K562 (cell line): ENCODE data around the gene RCE1. TPM values are rescaled to one million over a fixed set of nuclear protein-coding genes. Genes with fewer than 3 reads are reported as not detected.

Source experiments
- BHLHE40 ChIP-seq: IDR thresholded peaks from 2 replicates; pipeline ENCODE4 v1.6.1; 2011; ENCODE audit warnings: low read length, improper control_type of control experiment
- ETV5 ChIP-seq: sonication (generic); formaldehyde crosslinking; IDR thresholded peaks from 2 replicates; pipeline ENCODE4 v1.4.0; 2020; ENCODE audit warnings: low read depth, mild to moderate bottlenecking, missing genetic modification reagents
- FOXM1 ChIP-seq, 2 experiments: fragments of 450-650 bp in 1 of 2; sonication (generic) in 1 of 2; formaldehyde crosslinking in 1 of 2; IDR thresholded peaks; 2 replicates each; pipeline versions ENCODE4 v1.6.1 to v1.9.0; 2017 to 2022; ENCODE audit warnings: low read depth in 2 of 2, mild to moderate bottlenecking in 2 of 2, missing genetic modification reagents in 1 of 2, moderate library complexity in 1 of 2
- HDAC1 ChIP-seq, 2 experiments: fragments of 450-650 bp; IDR thresholded peaks; 2 replicates each; pipeline ENCODE4 v1.6.1; 2016 to 2017; ENCODE audit warnings: inconsistent platforms in 1 of 2, mild to moderate bottlenecking in 1 of 2, moderate library complexity in 1 of 2
- HMG20B ChIP-seq: fragments of 250-450 bp; sonication (Bioruptor Pico); IDR thresholded peaks from 2 replicates; pipeline ENCODE4 v1.5.0; 2021; ENCODE audit warnings: mild to moderate bottlenecking
- KDM2B ChIP-seq: fragments of 250-450 bp; sonication (Bioruptor Pico); IDR thresholded peaks from 2 replicates; pipeline ENCODE4 v1.8.0; 2021; ENCODE audit warnings: mild to moderate bottlenecking, moderate library complexity
- KLF1 ChIP-seq: fragments of 450-650 bp; IDR thresholded peaks from 2 replicates; pipeline ENCODE4 v1.6.1; 2016; ENCODE audit warnings: missing genetic modification characterization, missing compliant biosample characterization
- MCM3 ChIP-seq: fragments of 450-650 bp; IDR thresholded peaks from 2 replicates; pipeline ENCODE4 v1.6.1; 2016
- PHB2 ChIP-seq: fragments of 450-650 bp; IDR thresholded peaks from 2 replicates; pipeline ENCODE4 v1.6.1; 2017; ENCODE audit warnings: low read depth
- RBFOX2 ChIP-seq: fragments of 200-400 bp; formaldehyde crosslinking; IDR thresholded peaks from 2 replicates; pipeline ENCODE4 v1.6.1; 2017; ENCODE audit warnings: low read depth, mild to moderate bottlenecking, low read length, moderate library complexity
- SAFB ChIP-seq: fragments of 200-400 bp; formaldehyde crosslinking; IDR thresholded peaks from 2 replicates; pipeline ENCODE4 v1.6.1; 2017; ENCODE audit warnings: low read depth, low read length, borderline replicate concordance
- SIN3A ChIP-seq, 2 experiments: fragments of 150-350 bp in 1 of 2; IDR thresholded peaks; 2 replicates each; pipeline ENCODE4 v1.6.1; 2011 to 2016; ENCODE audit warnings: borderline replicate concordance in 2 of 2, low read depth in 2 of 2, low read length in 2 of 2, mild to moderate bottlenecking in 2 of 2, moderate library complexity in 2 of 2; ENCODE audit not compliant: control insufficient read depth in 1 of 2
- SMAD4 ChIP-seq: fragments of 250-450 bp; sonication (Bioruptor Pico); conservative IDR thresholded peaks from 2 replicates; pipeline ENCODE4 v1.8.0; 2021; ENCODE audit warnings: inconsistent platforms, mild to moderate bottlenecking, moderate library complexity
- ZBTB1 ChIP-seq: sonication (generic); formaldehyde crosslinking; IDR thresholded peaks from 2 replicates; pipeline ENCODE4 v1.8.1; 2023; ENCODE audit warnings: missing genetic modification reagents, low read depth, mild to moderate bottlenecking, borderline replicate concordance
- ZNF263 ChIP-seq: sonication (generic); formaldehyde crosslinking; IDR thresholded peaks from 2 replicates; pipeline ENCODE4 v1.8.0; 2022; ENCODE audit warnings: mild to moderate bottlenecking, missing genetic modification reagents, borderline replicate concordance
- polyA plus RNA-seq, 8 experiments: library from polyadenylated mRNA; depleted of rRNA in 4 of 8; stranded (reverse) in 5 of 8; unstranded in 3 of 8; fragments of >200 nt; fragmentation: Nextera tagmentation in 2 of 8; fragmentation: Illumina TruSeq in 1 of 8; extraction: Ambion mirVana in 2 of 8; extraction: Trizol in 1 of 8; gene quantifications; 2 replicates each; pipeline versions ENCODE4 v1.2.1 to v1.2.3, GENCODE V29; 2011 to 2014; ENCODE audit warnings: inconsistent platforms in 1 of 8, missing spikeins in 1 of 8
- total RNA-seq, 7 experiments: library from RNA; depleted of rRNA in 6 of 7; stranded (reverse); fragments of >200 nt in 6 of 7; fragmentation: Illumina TruSeq in 2 of 7; extraction: Trizol in 2 of 7; gene quantifications; 2 replicates each; pipeline versions ENCODE4 v1.2.1 to v1.2.3, GENCODE V29; 2011 to 2021; ENCODE audit warnings: low replicate concordance in 1 of 7
- TF ChIP-seq, protein P1 (sequence below): fragments of 200-800 bp; sonication (Bioruptor generic); IDR thresholded peaks from 2 replicates; pipeline ENCODE4 v1.6.1; 2017; ENCODE audit warnings: missing genetic modification characterization, missing compliant biosample characterization
- TF ChIP-seq, protein P2 (sequence below), 3 experiments: fragments of 200-800 bp in 1 of 3; sonication (Bioruptor generic) in 1 of 3; sonication (generic) in 1 of 3; formaldehyde crosslinking in 1 of 3; IDR thresholded peaks; 2 replicates each; pipeline versions ENCODE4 v1.6.1 to v1.8.0; 2016 to 2022; ENCODE audit warnings: mild to moderate bottlenecking in 2 of 3, missing compliant biosample characterization in 2 of 3, missing genetic modification characterization in 2 of 3, missing genetic modification reagents in 1 of 3
- TF ChIP-seq, protein P3 (sequence below): conservative IDR thresholded peaks from 2 replicates; pipeline ENCODE4 v1.6.1; 2011; ENCODE audit warnings: low read depth, mild to moderate bottlenecking, low read length; ENCODE audit not compliant: control insufficient read depth
- TF ChIP-seq, protein P4 (sequence below), 2 experiments: IDR thresholded peaks; 2 replicates each; pipeline ENCODE4 v1.6.1; 2011; ENCODE audit warnings: borderline replicate concordance in 1 of 2, control low read depth in 1 of 2, low read depth in 1 of 2, low read length in 1 of 2, mild to moderate bottlenecking in 1 of 2, mixed read lengths in 1 of 2, moderate library complexity in 1 of 2; ENCODE audit not compliant: insufficient read depth in 1 of 2, insufficient read length in 1 of 2, poor library complexity in 1 of 2, severe bottlenecking in 1 of 2; ENCODE audit errors: extremely low read depth in 1 of 2

The RCE1 gene
- total and polyA plus RNA-seq, 9 of the 15 experiments (the other 6 are each of a cell fraction or from before 2014, with no cell fraction given), result 0.75 to 41.5 (median 15.1) TPM

DNA sequence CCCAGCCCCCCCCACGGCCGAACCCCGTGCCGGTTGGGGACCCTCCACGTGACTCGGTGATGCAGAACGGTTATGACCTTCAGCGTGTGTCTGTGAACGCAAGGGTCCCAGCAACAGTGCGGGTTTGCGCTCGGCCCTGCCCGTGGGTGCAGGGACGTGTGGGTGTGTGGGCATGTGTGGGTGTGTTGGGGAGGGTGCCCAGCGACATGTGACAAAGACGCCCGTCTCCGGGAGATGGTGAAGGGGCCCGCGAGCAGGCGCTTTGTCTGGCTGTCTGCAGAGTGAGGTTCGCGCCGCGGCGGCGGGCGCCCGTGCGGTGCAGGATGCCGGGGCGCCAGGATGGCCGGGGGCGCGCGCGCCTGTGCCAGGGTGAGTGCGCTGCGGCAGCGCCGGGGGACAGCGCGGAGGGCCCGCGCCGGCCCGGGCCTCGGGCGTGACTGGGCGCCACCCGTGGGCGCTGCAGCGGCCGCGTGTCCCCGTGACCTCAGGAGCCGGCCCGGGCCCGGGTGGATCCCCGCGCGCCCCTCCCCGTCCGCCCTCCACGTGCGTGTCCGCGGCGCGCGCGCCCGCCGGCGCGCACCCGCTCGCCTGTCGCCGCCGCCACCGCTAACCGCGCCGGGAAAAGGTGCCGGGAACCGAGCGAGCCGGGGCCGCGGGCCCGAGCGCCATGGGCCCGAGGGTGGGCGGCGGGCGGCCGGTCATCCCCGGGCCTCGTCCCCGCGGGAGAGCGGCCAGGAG, 13.4 kb downstream of the RCE1 start, which contains the start of gene LRFN4 (continued):
- TF ChIP-seq FOXM1 (IDR thresholded peaks at IDR 0.05; ENCODE audit: low read depth) (no peak), FOXM1 (CRISPR knock-in tag; IDR thresholded peaks at IDR 0.05; ENCODE audit: low read depth) (0 out of 2 replicates have a peak, but pooled peaks have one; percentile 18), SIN3A (IDR thresholded peaks at IDR 0.05; ENCODE audit: borderline replicate concordance in 2 of 2, control insufficient read depth in 1 of 2, low read depth in 2 of 2, low read length in 2 of 2) (peak in 1 of 2 experiments; percentile 49; a peak in 1 of 4 replicates), KDM2B (CRISPR knock-in tag) (0 out of 2 replicates have a peak, but pooled peaks have one; percentile 56), SAFB (0 out of 2 replicates have a peak, but pooled peaks have one; percentile 31), MCM3 (no peak), BHLHE40 (peak; percentile 55), SMAD4 (CRISPR knock-in tag) (peak; percentile 80; the same call in 1 of the 2 replicates), HMG20B (no peak), ETV5 (0 out of 2 replicates have a peak, but pooled peaks have one; percentile 6), HDAC1 (IDR thresholded peaks at IDR 0.05) (peak in 1 of 2 experiments; percentile 80; a peak in 2 of 4 replicates), PHB2 (no peak), ZNF263 (CRISPR knock-in tag) (0 out of 2 replicates have a peak, but pooled peaks have one; percentile 8), RBFOX2 (peak; percentile 16), KLF1 (0 out of 2 replicates have a peak, but pooled peaks have one; percentile 46), ZBTB1 (CRISPR knock-in tag) (0 out of 2 replicates have a peak, but pooled peaks have one; percentile 46)
- TF ChIP-seq, protein P1, sequence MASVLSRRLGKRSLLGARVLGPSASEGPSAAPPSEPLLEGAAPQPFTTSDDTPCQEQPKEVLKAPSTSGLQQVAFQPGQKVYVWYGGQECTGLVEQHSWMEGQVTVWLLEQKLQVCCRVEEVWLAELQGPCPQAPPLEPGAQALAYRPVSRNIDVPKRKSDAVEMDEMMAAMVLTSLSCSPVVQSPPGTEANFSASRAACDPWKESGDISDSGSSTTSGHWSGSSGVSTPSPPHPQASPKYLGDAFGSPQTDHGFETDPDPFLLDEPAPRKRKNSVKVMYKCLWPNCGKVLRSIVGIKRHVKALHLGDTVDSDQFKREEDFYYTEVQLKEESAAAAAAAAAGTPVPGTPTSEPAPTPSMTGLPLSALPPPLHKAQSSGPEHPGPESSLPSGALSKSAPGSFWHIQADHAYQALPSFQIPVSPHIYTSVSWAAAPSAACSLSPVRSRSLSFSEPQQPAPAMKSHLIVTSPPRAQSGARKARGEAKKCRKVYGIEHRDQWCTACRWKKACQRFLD (CRISPR knock-in tag), result peak; percentile 71
- TF ChIP-seq, protein P2, sequence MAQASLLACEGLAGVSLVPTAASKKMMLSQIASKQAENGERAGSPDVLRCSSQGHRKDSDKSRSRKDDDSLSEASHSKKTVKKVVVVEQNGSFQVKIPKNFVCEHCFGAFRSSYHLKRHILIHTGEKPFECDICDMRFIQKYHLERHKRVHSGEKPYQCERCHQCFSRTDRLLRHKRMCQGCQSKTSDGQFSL (CRISPR knock-in tag; IDR thresholded peaks at IDR 0.05), result peak; percentile 99
- TF ChIP-seq, protein P2 (tag; IDR thresholded peaks at IDR 0.05), result peak in 1 of 2 experiments; percentile 91; a peak in 2 of 4 replicates
- TF ChIP-seq, protein P3, sequence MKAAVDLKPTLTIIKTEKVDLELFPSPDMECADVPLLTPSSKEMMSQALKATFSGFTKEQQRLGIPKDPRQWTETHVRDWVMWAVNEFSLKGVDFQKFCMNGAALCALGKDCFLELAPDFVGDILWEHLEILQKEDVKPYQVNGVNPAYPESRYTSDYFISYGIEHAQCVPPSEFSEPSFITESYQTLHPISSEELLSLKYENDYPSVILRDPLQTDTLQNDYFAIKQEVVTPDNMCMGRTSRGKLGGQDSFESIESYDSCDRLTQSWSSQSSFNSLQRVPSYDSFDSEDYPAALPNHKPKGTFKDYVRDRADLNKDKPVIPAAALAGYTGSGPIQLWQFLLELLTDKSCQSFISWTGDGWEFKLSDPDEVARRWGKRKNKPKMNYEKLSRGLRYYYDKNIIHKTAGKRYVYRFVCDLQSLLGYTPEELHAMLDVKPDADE, result 0 out of 2 replicates have a peak, but pooled peaks have one; percentile 30
- TF ChIP-seq, protein P4, sequence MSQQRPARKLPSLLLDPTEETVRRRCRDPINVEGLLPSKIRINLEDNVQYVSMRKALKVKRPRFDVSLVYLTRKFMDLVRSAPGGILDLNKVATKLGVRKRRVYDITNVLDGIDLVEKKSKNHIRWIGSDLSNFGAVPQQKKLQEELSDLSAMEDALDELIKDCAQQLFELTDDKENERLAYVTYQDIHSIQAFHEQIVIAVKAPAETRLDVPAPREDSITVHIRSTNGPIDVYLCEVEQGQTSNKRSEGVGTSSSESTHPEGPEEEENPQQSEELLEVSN (IDR thresholded peaks at IDR 0.05; ENCODE audit: borderline replicate concordance in 1 of 2, extremely low read depth in 1 of 2, insufficient read depth in 1 of 2, insufficient read length in 1 of 2, low read depth in 1 of 2, low read length in 1 of 2, poor library complexity in 1 of 2, severe bottlenecking in 1 of 2), result peak in 1 of 2 experiments; percentile 42
